Right lobe of liver (tissue), 6 donors: ENCODE data around the gene INSYN2B. TPM values are rescaled to one million over a fixed set of nuclear protein-coding genes. Genes with fewer than 3 reads are reported as not detected.

Experiments used
- ATAC-seq, 4 donors: fragments of 200-7000 bp; cut with Tn5 transposase; one replicate each; pipeline ENCODE4 v1.9.1; 2020; ENCODE audit warnings: mild to moderate bottlenecking in 4 of 4, moderate library complexity in 4 of 4
- DNase-seq, 3 donors: peaks; one replicate each; pipeline ENCODE4 v3.0.0-alpha.2; 2020
- H3K27ac ChIP-seq, 3 donors: fragments of 200-600 bp; one replicate each; pipeline ENCODE4 v1.8.0; 2022
- H3K27me3 ChIP-seq, 2 donors: fragments of 200-600 bp; one replicate each; pipeline ENCODE4 v1.8.0; 2022
- H3K36me3 ChIP-seq, 4 donors: fragments of 200-600 bp; sonication (generic) in 1 of 4; one replicate each; pipeline versions ENCODE4 v1.5.1 to v1.8.0; 2017 to 2022; ENCODE audit warnings: control low read depth in 1 of 4
- H3K4me1 ChIP-seq, 4 donors: fragments of 200-600 bp; sonication (generic) in 1 of 4; one replicate each; pipeline versions ENCODE4 v1.5.1 to v1.8.0; 2017 to 2022; ENCODE audit warnings: control low read depth in 1 of 4
- H3K4me3 ChIP-seq, 3 donors: fragments of 200-600 bp; one replicate each; pipeline ENCODE4 v1.8.0; 2022
- H3K9me3 ChIP-seq, 4 donors: fragments of 200-600 bp; sonication (generic) in 1 of 4; one replicate each; pipeline versions ENCODE4 v1.5.1 to v1.8.0; 2017 to 2022; ENCODE audit warnings: control low read depth in 1 of 4
- CTCF ChIP-seq, 4 donors: fragments of 200-600 bp in 3 of 4; fragments of 450-650 bp in 1 of 4; IDR thresholded peaks; one replicate each; pipeline versions ENCODE4 v1.5.1 to v1.8.0; 2016 to 2022; ENCODE audit warnings: antibody characterized with exemption in 4 of 4, mild to moderate bottlenecking in 2 of 4
- POLR2A ChIP-seq: fragments of 450-650 bp; IDR thresholded peaks from one replicate; pipeline ENCODE4 v1.6.1; 2017; ENCODE audit warnings: antibody characterized with exemption, mild to moderate bottlenecking
- WGBS: methylation state at CpG from one replicate; pipeline ENCODE4 v1.1.6; 2018; ENCODE audit warnings: low coverage, low lambda C conversion rate; ENCODE audit not compliant: insufficient coverage; ENCODE audit errors: missing lambda C conversion rate; 5-methylcytosine and 5-hydroxymethylcytosine counted together
- intact Hi-C, 2 donors: fragments of 100-400 bp; cut with DNase I; formaldehyde crosslinking; loops; one replicate each; pipeline versions ENCODE4 v1.11.2 to v1.14.1; 2022
- total RNA-seq, 6 experiments: library from RNA; depleted of rRNA in 2 of 6; stranded (reverse); fragments of >200 nt in 2 of 6; fragmentation: NEBNext Ultra II Directional in 3 of 6; extraction: Animal tissue kit (Norgen Biotek cat#: 25700) in 3 of 6; gene quantifications; one replicate each; pipeline versions ENCODE4 v1.1.0 to v1.2.4, GENCODE V29; 2016 to 2023
- donor health status: DM: no; HTN: yes; CAD: no.
- donor health status: DM: no; HTN: no; CAD: no.
- donor health status: DM: no; HTN: no; CAD: no.
- donor health status: DM: no; HTN: yes; CAD: no.
- donor health status: DM: no; HTN: yes; CAD: no.

The INSYN2B gene
- total RNA-seq, 6 experiments from 2014 or later = 0.09 to 0.13 TPM; not detected in 4

GRCh38 chr5:169874621-169875020, 105.7 kb downstream of the INSYN2B start:
- H3K9me3 ChIP-seq = no peaks in the 10 kb centered on the region
- H3K36me3 ChIP-seq = no peaks in the 10 kb centered on the region
- intact Hi-C loops = no loop called here
- H3K27ac ChIP-seq = no peak overlapping the region
- H3K27me3 ChIP-seq = no peaks in the 10 kb centered on the region
- DNase-seq (no peak), ATAC-seq (no peak)
- WGBS = 62% methylated on average over 4 of the region's 4 CpGs
- H3K4me3 ChIP-seq = no peak overlapping the region
- no peaks in the 10 kb centered on the region for H3K4me1 ChIP-seq
- TF ChIP-seq CTCF (IDR thresholded peaks at IDR 0.05) (no peak), POLR2A (no peak)

DNA sequence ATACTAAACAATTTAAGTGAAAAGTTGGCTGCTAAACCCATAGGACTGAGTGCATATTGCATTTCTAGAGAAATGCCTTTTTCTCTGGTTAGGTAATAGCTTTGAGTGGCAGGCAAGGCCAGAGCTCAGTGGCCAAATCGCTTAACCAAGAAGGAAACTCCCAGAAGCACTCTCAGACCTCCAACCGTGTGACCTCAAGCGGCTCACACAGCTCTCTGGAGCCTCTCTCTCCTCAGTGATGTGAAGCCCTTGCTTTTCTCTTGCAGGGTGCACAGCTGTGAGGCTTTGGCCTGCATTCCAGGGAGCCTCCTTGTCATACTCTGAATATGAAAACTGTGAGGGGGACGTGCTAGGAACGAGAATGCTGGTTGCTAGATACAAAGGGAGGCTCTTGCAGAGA, 106.7 kb downstream of the INSYN2B start:
- TF ChIP-seq CTCF (IDR thresholded peaks at IDR 0.05) (no peak), POLR2A (no peak)
- Histone ChIP-seq H3K36me3 (no peaks in the 10 kb centered on the region), H3K27ac (no peak overlapping the region), H3K27me3 (no peaks in the 10 kb centered on the region), H3K9me3 (no peaks in the 10 kb centered on the region), H3K4me1 (no peaks in the 10 kb centered on the region), H3K4me3 (no peak overlapping the region)
- no peak for DNase-seq
- 53% methylated on average over 5 of the region's 5 CpGs for whole genome bisulfite sequencing
- no peak for ATAC-seq
- intact Hi-C loops = no loop called here

DNA sequence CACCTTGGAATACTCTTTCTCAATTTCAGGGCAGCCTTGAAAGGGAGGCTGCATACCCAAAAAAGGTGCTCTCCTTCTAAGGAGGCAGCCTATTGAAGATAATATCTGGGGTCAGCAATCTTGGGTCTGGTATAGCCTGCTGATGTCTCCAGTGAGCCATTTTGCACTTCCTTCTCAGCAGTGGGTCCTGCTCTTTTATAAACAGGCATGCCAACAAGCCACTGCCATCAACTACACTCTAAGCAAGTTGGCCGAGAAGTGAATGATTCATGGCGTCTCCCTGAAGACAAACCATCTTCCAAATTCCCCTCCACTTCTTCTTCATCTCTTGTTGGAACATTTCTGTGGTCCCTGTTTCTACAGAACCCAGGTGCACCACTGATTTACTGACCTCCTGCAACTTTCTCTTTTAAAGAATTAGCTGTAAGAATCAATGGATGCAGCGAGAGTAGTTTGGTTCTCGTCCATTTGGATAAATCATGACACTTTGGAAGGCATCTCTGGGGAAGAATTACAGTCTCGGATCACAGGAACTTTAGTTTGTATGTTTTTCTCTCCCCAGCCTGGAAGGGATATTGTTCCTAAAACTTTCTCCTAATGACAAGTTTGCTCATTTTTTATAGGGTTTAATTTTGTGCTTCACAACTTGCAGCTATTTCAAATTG, 108.3 kb downstream of the INSYN2B start:
- 62% methylated on average over 5 of the region's 5 CpGs for WGBS
- intact Hi-C loops = no loop called here

GRCh38 chr5:169870211-169870610, 110.1 kb downstream of the INSYN2B start:
- WGBS = 26% methylated on average over 2 of the region's 2 CpGs
- TF ChIP-seq CTCF (IDR thresholded peaks at IDR 0.05) (no peak), POLR2A (no peak)
- intact Hi-C loops = no loop called here
- H3K36me3 ChIP-seq = no peaks in the 10 kb centered on the region
- ATAC-seq (no peak), DNase-seq (no peak)
- H3K27ac ChIP-seq = no peak overlapping the region
- no peak overlapping the region for H3K4me3 ChIP-seq
- H3K9me3 ChIP-seq = no peaks in the 10 kb centered on the region
- no peaks in the 10 kb centered on the region for H3K27me3 ChIP-seq
- no peaks in the 10 kb centered on the region for H3K4me1 ChIP-seq

More for the DNA sequence above, 108.3 kb downstream of the INSYN2B start:
- no peaks in the 10 kb centered on the region for H3K27me3 ChIP-seq
- H3K27ac ChIP-seq = no peak overlapping the region
- DNase-seq = no peak
- ATAC-seq = no peak
- TF ChIP-seq POLR2A = no peak
- TF ChIP-seq CTCF (IDR thresholded peaks at IDR 0.05) = no peak
- H3K4me1 ChIP-seq = no peaks in the 10 kb centered on the region
- H3K36me3 ChIP-seq = no peaks in the 10 kb centered on the region
- H3K4me3 ChIP-seq = no peak overlapping the region
- no peaks in the 10 kb centered on the region for H3K9me3 ChIP-seq
